Cardiac fibroblast (primary cell): ENCODE measurements around the gene TMEM237.

Experiments
- DNase-seq, 2 donors: peaks; one replicate each; pipeline versions ENCODE4 v3.0.0 to v3.0.0-alpha.2; 2010; ENCODE audit warnings: low read depth in 2 of 2
- H3K4me3 ChIP-seq, 2 donors: replicated peaks in 1 of 2; 1 replicate in 1 of 2; 2 replicates in 1 of 2; pipeline ENCODE4 v1.5.1; 2011; ENCODE audit warnings: low read depth in 2 of 2, low read length in 2 of 2, mild to moderate bottlenecking in 2 of 2, moderate library complexity in 1 of 2
- TF ChIP-seq, protein P1 (sequence below): IDR thresholded peaks from one replicate; pipeline ENCODE4 v1.5.1; 2011; ENCODE audit warnings: low read depth, mild to moderate bottlenecking, low read length, inconsistent platforms

TMEM237 gene

DNA sequence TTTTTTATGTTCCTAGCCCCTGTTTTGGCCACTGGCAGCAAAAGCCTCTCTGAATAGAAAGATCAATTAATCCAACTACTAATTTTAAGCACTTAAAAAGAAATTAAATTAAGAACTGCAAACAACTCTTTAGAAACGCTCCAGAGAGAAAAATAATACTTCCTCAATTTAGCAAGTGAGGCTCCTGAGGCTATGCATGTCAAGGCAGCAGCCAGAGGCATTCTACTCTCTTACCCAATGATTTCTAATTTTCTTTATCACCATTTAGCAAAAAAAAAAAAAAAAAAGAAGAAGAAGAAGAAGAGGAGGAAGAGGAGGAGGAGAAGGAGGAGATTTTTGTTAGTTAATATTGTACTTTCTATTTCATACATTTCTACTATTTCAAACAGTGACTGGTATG, 68.5 kb downstream of the TMEM237 start:
- DNase-seq: no peak
- TF ChIP-seq, protein P1, sequence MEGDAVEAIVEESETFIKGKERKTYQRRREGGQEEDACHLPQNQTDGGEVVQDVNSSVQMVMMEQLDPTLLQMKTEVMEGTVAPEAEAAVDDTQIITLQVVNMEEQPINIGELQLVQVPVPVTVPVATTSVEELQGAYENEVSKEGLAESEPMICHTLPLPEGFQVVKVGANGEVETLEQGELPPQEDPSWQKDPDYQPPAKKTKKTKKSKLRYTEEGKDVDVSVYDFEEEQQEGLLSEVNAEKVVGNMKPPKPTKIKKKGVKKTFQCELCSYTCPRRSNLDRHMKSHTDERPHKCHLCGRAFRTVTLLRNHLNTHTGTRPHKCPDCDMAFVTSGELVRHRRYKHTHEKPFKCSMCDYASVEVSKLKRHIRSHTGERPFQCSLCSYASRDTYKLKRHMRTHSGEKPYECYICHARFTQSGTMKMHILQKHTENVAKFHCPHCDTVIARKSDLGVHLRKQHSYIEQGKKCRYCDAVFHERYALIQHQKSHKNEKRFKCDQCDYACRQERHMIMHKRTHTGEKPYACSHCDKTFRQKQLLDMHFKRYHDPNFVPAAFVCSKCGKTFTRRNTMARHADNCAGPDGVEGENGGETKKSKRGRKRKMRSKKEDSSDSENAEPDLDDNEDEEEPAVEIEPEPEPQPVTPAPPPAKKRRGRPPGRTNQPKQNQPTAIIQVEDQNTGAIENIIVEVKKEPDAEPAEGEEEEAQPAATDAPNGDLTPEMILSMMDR: no peak
- H3K4me3 ChIP-seq: no peak overlapping the region

GRCh38 chr2:201572846-201573508, 70.3 kb downstream of the TMEM237 start:
- no peak for DNase-seq
- no peak overlapping the region for H3K4me3 ChIP-seq
- TF ChIP-seq, protein P1: no peak
